ENCODE results near the gene RNF19B.

DNA sequence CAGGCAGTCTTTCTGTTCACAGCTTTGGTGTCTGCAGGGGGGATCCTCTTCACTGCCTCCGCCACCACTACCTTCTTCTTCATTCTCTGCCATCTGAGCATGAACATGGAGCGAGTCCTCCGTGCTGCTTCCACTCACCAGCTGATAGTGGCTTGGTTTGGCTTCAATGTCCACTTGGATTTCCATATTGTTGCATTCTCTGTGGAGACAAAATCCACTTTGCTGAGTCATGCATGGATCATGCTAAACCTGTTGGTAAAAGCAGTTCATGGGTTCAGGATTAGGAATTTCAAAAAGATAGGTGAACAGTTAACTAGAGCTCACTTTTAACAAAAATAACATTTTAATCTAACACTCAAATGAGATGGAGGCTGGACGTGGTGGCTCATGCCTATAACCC lies 27.5 kb downstream of the RNF19B start:
- TF ChIP-seq POLR2A (IDR thresholded peaks at IDR 0.05; ENCODE audit: low read depth, low read length) = no peak
- no peak for TF ChIP-seq TAF1 (IDR thresholded peaks at IDR 0.05; ENCODE audit: borderline replicate concordance, low read depth, low read length)
- TF ChIP-seq POLR2AphosphoS5 (IDR thresholded peaks at IDR 0.05; ENCODE audit: low read depth, low read length) = no peak
